Mucosa of rectum (tissue), 2 donors: ENCODE data around the gene POR.

Experiments
- H3K27ac ChIP-seq, 2 donors: one replicate each; pipeline ENCODE4 v1.7.0; 2013; ENCODE audit warnings: inconsistent platforms in 2 of 2, low read depth in 2 of 2, low read length in 2 of 2
- H3K27me3 ChIP-seq, 2 donors: one replicate each; pipeline ENCODE4 v1.7.0; 2013; ENCODE audit warnings: low read length in 2 of 2; ENCODE audit not compliant: control insufficient read depth in 2 of 2, insufficient read depth in 2 of 2
- H3K36me3 ChIP-seq, 2 donors: one replicate each; pipeline ENCODE4 v1.7.0; 2013; ENCODE audit warnings: low read length in 2 of 2; ENCODE audit not compliant: control insufficient read depth in 2 of 2, insufficient read depth in 2 of 2
- H3K4me1 ChIP-seq, 2 donors: one replicate each; pipeline ENCODE4 v1.7.0; 2013; ENCODE audit warnings: low read length in 2 of 2, mild to moderate bottlenecking in 1 of 2; ENCODE audit not compliant: control insufficient read depth in 2 of 2, insufficient read depth in 2 of 2
- H3K4me3 ChIP-seq, 2 donors: one replicate each; pipeline ENCODE4 v1.7.0; 2013; ENCODE audit warnings: low read length in 2 of 2
- H3K9ac ChIP-seq, 2 donors: one replicate each; pipeline ENCODE4 v1.7.0; 2013; ENCODE audit warnings: low read length in 2 of 2, low read depth in 1 of 2, mild to moderate bottlenecking in 1 of 2
- H3K9me3 ChIP-seq, 2 donors: one replicate each; pipeline ENCODE4 v1.7.0; 2013; ENCODE audit warnings: low read length in 2 of 2; ENCODE audit not compliant: control insufficient read depth in 2 of 2
- donor health status: healthy.
- donor health status: Normal muscosa, but diverticular disease.

POR gene

GRCh38 chr7:75971309-75971960 lies 56.5 kb downstream of the POR start:
- no peaks in the 10 kb centered on the region for H3K9me3 ChIP-seq
- H3K4me1 ChIP-seq, result peaks cover 6 to 10% of the 10 kb centered on the region in 2 donors
- no peak overlapping the region for H3K9ac ChIP-seq
- H3K36me3 ChIP-seq, result peaks cover 0 to 9% of the 10 kb centered on the region in 2 donors
- no peaks in the 10 kb centered on the region for H3K27me3 ChIP-seq
- no peak overlapping the region for H3K4me3 ChIP-seq
- no peak overlapping the region for H3K27ac ChIP-seq

- no peaks in the 10 kb centered on the region for H3K9me3 ChIP-seq
- H3K27ac ChIP-seq, result peak overlapping the region in 1 of 2 donors; percentile 23
- no peak overlapping the region for H3K4me3 ChIP-seq
- H3K36me3 ChIP-seq, result peaks cover 1 to 9% of the 10 kb centered on the region in 2 donors
- H3K9ac ChIP-seq, result no peak overlapping the region
- H3K4me1 ChIP-seq, result peaks cover 4 to 9% of the 10 kb centered on the region in 2 donors
- no peaks in the 10 kb centered on the region for H3K27me3 ChIP-seq
These were observed 57.2 kb downstream of the POR start for GRCh38 chr7:75971961-75972763.

GRCh38 chr7:75977743-75978142 lies 62.8 kb downstream of the POR start:
- Histone ChIP-seq H3K27ac (no peak overlapping the region), H3K9me3 (no peaks in the 10 kb centered on the region), H3K4me3 (no peak overlapping the region), H3K9ac (no peak overlapping the region), H3K27me3 (no peaks in the 10 kb centered on the region), H3K36me3 (peaks cover 16 to 25% of the 10 kb centered on the region in 2 donors), H3K4me1 (peaks cover 16 to 19% of the 10 kb centered on the region in 2 donors)

DNA sequence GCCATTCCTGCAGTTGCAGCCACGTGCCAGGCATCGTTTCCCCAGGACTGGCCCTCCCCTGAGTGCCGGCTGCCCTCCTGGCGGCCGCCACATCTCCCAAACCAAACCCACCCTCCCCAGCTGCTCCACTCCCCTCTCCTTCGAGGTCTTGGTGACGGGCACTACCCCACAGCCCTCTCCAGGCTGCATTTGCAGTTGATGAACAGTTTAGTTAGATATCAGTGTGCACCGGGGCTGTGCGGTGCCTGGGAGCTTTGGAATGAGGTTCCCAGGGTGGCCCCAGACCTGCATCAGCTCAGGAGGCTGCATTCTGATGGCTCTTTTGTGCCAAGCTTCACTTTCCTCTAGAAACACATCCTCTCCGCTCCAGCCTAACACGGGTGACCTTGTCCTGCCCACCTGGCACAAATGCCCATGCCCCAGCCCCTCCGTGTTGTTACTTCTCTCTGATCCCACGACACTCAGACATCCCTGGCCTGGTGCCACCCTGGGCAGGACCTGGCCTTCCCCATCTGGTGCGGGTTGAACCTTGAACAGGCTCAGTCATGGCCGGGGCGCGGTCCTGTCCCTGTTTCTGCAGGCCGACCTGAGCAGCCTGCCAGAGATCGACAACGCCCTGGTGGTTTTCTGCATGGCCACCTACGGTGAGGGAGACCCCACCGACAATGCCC lies 64.9 kb downstream of the POR start:
- Histone ChIP-seq H3K27me3 (no peaks in the 10 kb centered on the region), H3K4me3 (peak overlapping the region in 1 of 2 donors; percentile 62), H3K36me3 (peaks cover 30 to 34% of the 10 kb centered on the region in 2 donors), H3K27ac (peak overlapping the region; percentile 78 to 82), H3K4me1 (peaks cover 16 to 19% of the 10 kb centered on the region in 2 donors), H3K9ac (peak overlapping the region; percentile 20 to 55), H3K9me3 (no peaks in the 10 kb centered on the region)

DNA sequence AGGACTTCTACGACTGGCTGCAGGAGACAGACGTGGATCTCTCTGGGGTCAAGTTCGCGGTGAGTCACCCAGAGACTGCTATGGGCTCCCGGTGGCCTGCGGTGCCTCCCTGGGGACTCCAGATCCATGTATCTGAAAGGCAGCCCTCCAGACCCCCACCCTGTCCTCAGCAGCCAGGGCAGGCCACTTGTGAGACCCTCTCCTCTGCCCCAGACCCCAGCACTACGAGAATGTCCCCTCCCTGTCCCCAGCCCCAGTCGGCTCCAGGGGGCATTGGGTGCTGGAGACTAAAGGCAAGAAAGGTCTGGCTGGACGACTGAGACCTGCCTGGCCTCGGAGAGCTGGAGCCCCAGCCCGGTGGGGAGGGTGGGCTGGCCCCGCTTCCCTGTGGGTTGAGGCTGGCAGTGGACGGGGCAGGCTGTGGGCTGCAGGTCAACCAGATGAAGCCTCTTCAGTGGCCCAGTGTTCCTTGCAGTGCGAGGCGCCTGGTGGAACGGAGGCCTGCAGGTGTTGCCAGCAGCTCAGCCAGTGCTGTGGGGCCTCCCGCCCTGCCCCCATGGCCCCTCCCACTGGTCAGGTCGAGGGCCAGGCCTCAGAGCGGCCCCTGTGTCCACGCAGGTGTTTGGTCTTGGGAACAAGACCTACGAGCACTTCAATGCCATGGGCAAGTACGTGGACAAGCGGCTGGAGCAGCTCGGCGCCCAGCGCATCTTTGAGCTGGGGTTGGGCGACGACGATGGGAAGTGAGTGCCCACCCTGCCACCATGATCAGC lies 65.7 kb downstream of the POR start:
- no peaks in the 10 kb centered on the region for H3K9me3 ChIP-seq
- peaks cover 31 to 34% of the 10 kb centered on the region in 2 donors for H3K36me3 ChIP-seq
- H3K27ac ChIP-seq, result peak overlapping the region; percentile 78 to 82
- H3K4me1 ChIP-seq, result peaks cover 19 to 21% of the 10 kb centered on the region in 2 donors
- no peaks in the 10 kb centered on the region for H3K27me3 ChIP-seq
- peak overlapping the region in 1 of 2 donors; percentile 62 for H3K4me3 ChIP-seq
- H3K9ac ChIP-seq, result peak overlapping the region; percentile 20 to 55

DNA sequence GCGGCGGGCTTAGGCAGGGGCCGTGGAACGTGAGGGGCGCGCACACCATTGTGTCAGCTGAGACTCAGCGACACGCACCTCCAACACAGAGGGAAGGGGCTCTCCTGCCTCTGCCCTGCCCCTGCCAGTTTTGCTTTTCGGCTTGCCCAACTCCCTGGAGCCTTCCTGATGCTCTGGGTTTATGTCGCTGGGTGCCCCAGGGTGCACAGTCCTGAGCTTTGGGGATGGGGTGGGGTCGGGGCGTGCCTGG lies 66.2 kb downstream of the POR start:
- peaks cover 19 to 26% of the 10 kb centered on the region in 2 donors for H3K4me1 ChIP-seq
- no peak overlapping the region for H3K9ac ChIP-seq
- no peak overlapping the region for H3K4me3 ChIP-seq
- peaks cover 36% of the 10 kb centered on the region in 2 donors for H3K36me3 ChIP-seq
- no peak overlapping the region for H3K27ac ChIP-seq
- no peaks in the 10 kb centered on the region for H3K27me3 ChIP-seq
- H3K9me3 ChIP-seq, result no peaks in the 10 kb centered on the region

GRCh38 chr7:75981453-75982305 lies 66.7 kb downstream of the POR start:
- Histone ChIP-seq H3K4me1 (peaks cover 19 to 26% of the 10 kb centered on the region in 2 donors), H3K9me3 (no peaks in the 10 kb centered on the region), H3K27ac (no peak overlapping the region), H3K36me3 (peaks cover 40 to 42% of the 10 kb centered on the region in 2 donors), H3K4me3 (no peak overlapping the region), H3K27me3 (no peaks in the 10 kb centered on the region), H3K9ac (no peak overlapping the region)

- Histone ChIP-seq H3K4me1 (peaks cover 19 to 26% of the 10 kb centered on the region in 2 donors), H3K27ac (no peak overlapping the region)
These were observed 67.5 kb downstream of the POR start for GRCh38 chr7:75982306-75983064.

More at GRCh38 chr7:75982306-75983064, 67.5 kb downstream of the POR start:
- H3K36me3 ChIP-seq, result peaks cover 46 to 48% of the 10 kb centered on the region in 2 donors
- H3K9ac ChIP-seq, result no peak overlapping the region
- no peak overlapping the region for H3K4me3 ChIP-seq
- no peaks in the 10 kb centered on the region for H3K27me3 ChIP-seq
- no peaks in the 10 kb centered on the region for H3K9me3 ChIP-seq
